SHP77 treated with DMSO at 0.1 percent for 48 hours (cell line): Measurements from ENCODE around the gene OR9A4.

Experiments
- DNase-seq: peaks from one replicate; lab custom pipeline; 2025; lab: John Stamatoyannopoulos, UW

Gene OR9A4

DNA sequence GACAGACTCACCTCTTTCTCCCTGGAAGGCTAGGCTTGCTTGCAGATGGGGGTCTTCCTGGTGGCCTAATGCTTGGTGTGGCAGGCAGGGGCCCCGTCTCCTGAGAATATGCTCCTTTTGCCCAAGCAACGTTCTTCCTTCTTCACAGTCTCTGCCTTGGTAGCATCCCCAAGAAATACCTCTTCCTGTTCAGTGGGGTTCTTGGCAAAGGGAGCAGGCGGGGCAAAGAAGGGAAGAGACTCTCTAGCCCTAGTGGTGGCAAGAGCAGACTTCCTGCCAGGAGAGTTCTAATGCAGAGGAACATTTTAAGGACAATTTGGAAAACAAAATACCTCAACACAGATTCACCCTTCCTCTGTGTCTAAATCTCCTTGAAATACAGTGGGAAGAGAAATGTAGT is 30.6 kb downstream of the OR9A4 start, which contains the start of gene CLEC5A:
TSS of gene CLEC5A (minus strand) at position 179 of the 400 bp plus-strand sequence. CDS start 682 bp downstream, outside the sequence.
- DNase-seq = no peak

- DNase-seq = no peak
Observed at GRCh38 chr7:141949021-141949420, 32.8 kb downstream of the OR9A4 start.

- no peak for DNase-seq
Observed at GRCh38 chr7:141949451-141949850, 33.3 kb downstream of the OR9A4 start.

- DNase-seq = no peak
Observed at GRCh38 chr7:141949911-141950310, 33.7 kb downstream of the OR9A4 start.

DNA sequence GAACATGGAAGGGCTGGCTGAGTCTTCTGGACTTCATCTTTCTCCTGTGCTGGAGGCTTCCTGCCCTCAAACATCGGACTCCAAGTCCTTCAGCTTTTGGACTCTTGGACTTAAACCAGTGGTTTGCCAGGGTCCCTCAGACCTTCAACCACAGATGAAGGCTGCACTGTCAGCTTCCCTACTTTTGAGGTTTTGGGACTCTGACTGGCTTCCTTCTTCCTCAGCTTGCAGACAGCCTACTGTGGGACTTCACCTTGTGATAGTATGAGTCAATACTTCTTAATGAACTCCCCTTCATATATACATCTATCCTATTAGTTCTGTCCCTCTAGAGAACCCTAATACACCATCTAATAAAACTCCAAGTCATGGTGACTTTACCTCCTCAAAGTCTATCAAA is 34.6 kb downstream of the OR9A4 start:
- DNase-seq = no peak

GRCh38 chr7:141952461-141952860 is 36.3 kb downstream of the OR9A4 start:
- DNase-seq = no peak

GRCh38 chr7:141954334-141954733 is 38.1 kb downstream of the OR9A4 start:
- no peak for DNase-seq

DNA sequence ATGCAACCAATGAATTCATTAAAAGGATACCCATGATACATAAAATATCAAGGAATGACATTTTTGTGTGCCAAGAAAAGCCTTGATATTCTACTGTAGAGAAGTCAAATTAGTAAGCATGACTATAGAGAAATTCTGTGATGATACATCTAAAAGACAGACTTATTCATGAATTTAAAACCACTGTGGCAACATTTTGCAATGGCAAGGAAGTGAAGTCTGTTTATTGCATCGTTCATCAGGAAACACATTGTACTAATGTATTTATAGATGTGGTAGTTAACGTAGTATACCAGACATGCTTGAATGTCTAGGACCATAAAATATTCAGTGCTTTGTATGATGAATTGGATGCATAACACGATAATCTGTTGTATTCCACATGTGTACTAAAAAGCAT is 39.9 kb downstream of the OR9A4 start:
- no peak for DNase-seq

GRCh38 chr7:141960687-141961422 is 44.7 kb downstream of the OR9A4 start:
- no peak for DNase-seq
